WTC11 (cell line): ENCODE results near the gene HCST. TPM values are rescaled to one million over a fixed set of nuclear protein-coding genes. Genes with fewer than 3 reads are reported as not detected.
A peak's percentile ranks its signal among the peaks of the same experiment; 100 is the strongest.

Experiments used
- ATAC-seq: fragments of 200-7000 bp; cut with Tn5 transposase; 2 replicates; pipeline ENCODE4 v1.10.0; 2021; ENCODE audit warnings: mild to moderate bottlenecking, moderate library complexity
- CTCF ChIA-PET: fragments of 300-600 bp; sonication (Branson Sonifier 250); formaldehyde crosslinking; loops from one replicate; lab custom pipeline; 2021; ENCODE audit warnings: antibody characterized with exemption; lab: Charles Lee
- POLR2A ChIA-PET: fragments of 350-600 bp; sonication (Branson Sonifier 250); formaldehyde crosslinking; loops from one replicate; lab custom pipeline; 2021; ENCODE audit warnings: antibody characterized with exemption; lab: Charles Lee
- DNase-seq: peaks from one replicate; pipeline ENCODE4 v3.0.0; 2021; ENCODE audit warnings: low spot score
- H3K27ac Mint-ChIP-seq: 2 replicates; pipeline ENCODE4 v1.8.0; 2021; ENCODE audit warnings: mixed read lengths
- H3K27me3 Mint-ChIP-seq: 2 replicates; pipeline ENCODE4 v1.8.0; 2021; ENCODE audit warnings: low read depth, mild to moderate bottlenecking, moderate library complexity, mixed read lengths
- H3K36me3 Mint-ChIP-seq: 2 replicates; pipeline ENCODE4 v1.8.0; 2021; ENCODE audit warnings: mixed read lengths
- H3K4me1 Mint-ChIP-seq: 2 replicates; pipeline ENCODE4 v1.8.0; 2022; ENCODE audit warnings: mixed read lengths
- H3K4me3 Mint-ChIP-seq: 2 replicates; pipeline ENCODE4 v1.8.0; 2021; ENCODE audit warnings: mild to moderate bottlenecking, moderate library complexity, mixed read lengths
- H3K9me3 Mint-ChIP-seq: 2 replicates; pipeline ENCODE4 v1.8.0; 2021; ENCODE audit warnings: mixed read lengths
- ATF1 ChIP-seq: sonication (generic); formaldehyde crosslinking; IDR thresholded peaks from 2 replicates; pipeline ENCODE4 v1.8.1; 2023; ENCODE audit warnings: mild to moderate bottlenecking, moderate library complexity, missing genetic modification reagents
- ELF4 ChIP-seq: sonication (generic); formaldehyde crosslinking; IDR thresholded peaks from 2 replicates; pipeline ENCODE4 v1.8.1; 2022; ENCODE audit warnings: low read depth, mild to moderate bottlenecking, moderate library complexity, missing genetic modification reagents
- ETV6 ChIP-seq: sonication (generic); formaldehyde crosslinking; IDR thresholded peaks from 2 replicates; pipeline ENCODE4 v1.8.1; 2022; ENCODE audit warnings: mild to moderate bottlenecking, missing genetic modification reagents
- GABPB1 ChIP-seq: sonication (generic); formaldehyde crosslinking; IDR thresholded peaks from 2 replicates; pipeline ENCODE4 v1.8.1; 2023; ENCODE audit warnings: mild to moderate bottlenecking, missing genetic modification reagents
- NFATC4 ChIP-seq: fragments of 250-450 bp; sonication (Bioruptor Pico); IDR thresholded peaks from 2 replicates; pipeline ENCODE4 v1.9.0; 2021; ENCODE audit warnings: mild to moderate bottlenecking
- NFYB ChIP-seq: sonication (generic); formaldehyde crosslinking; conservative IDR thresholded peaks from 2 replicates; pipeline ENCODE4 v1.8.0; 2022; ENCODE audit warnings: low read depth, missing genetic modification reagents
- NR1H2 ChIP-seq: sonication (generic); formaldehyde crosslinking; IDR thresholded peaks from 2 replicates; pipeline ENCODE4 v1.9.0; 2021; ENCODE audit warnings: mild to moderate bottlenecking, moderate library complexity, missing genetic modification reagents
- NR2C2 ChIP-seq: sonication (generic); formaldehyde crosslinking; IDR thresholded peaks from 2 replicates; pipeline ENCODE4 v1.8.0; 2022; ENCODE audit warnings: mild to moderate bottlenecking, missing genetic modification reagents
- SMAD4 ChIP-seq: sonication (generic); formaldehyde crosslinking; IDR thresholded peaks from 2 replicates; pipeline ENCODE4 v1.8.0; 2022; ENCODE audit warnings: mild to moderate bottlenecking, missing genetic modification reagents
- SP1 ChIP-seq: sonication (generic); formaldehyde crosslinking; conservative IDR thresholded peaks from 2 replicates; pipeline ENCODE4 v1.8.1; 2022; ENCODE audit warnings: missing genetic modification reagents
- TEAD1 ChIP-seq: sonication (generic); formaldehyde crosslinking; IDR thresholded peaks from 2 replicates; pipeline ENCODE4 v1.8.0; 2022; ENCODE audit warnings: mild to moderate bottlenecking, missing genetic modification reagents
- ZNF138 ChIP-seq: sonication (generic); formaldehyde crosslinking; conservative IDR thresholded peaks from 2 replicates; pipeline ENCODE4 v1.8.1; 2022; ENCODE audit warnings: mild to moderate bottlenecking, moderate library complexity, missing genetic modification reagents
- total RNA-seq: library from RNA; stranded (reverse); gene quantifications from 3 replicates; pipeline ENCODE4 v1.2.3, GENCODE V29; 2021
- TF ChIP-seq, protein P1 (sequence below): fragments of 250-450 bp; sonication (Bioruptor Pico); conservative IDR thresholded peaks from 2 replicates; pipeline ENCODE4 v1.9.0; 2021; ENCODE audit warnings: mild to moderate bottlenecking
- TF ChIP-seq, protein P2 (sequence below): sonication (generic); formaldehyde crosslinking; conservative IDR thresholded peaks from 2 replicates; pipeline ENCODE4 v1.8.1; 2022; ENCODE audit warnings: mild to moderate bottlenecking, missing genetic modification reagents
- TF ChIP-seq, protein P3 (sequence below): fragments of 250-450 bp; sonication (Bioruptor Pico); IDR thresholded peaks from 2 replicates; pipeline ENCODE4 v1.9.0; 2021; ENCODE audit warnings: moderate library complexity, mild to moderate bottlenecking, inconsistent platforms, borderline replicate concordance
- TF ChIP-seq, protein P4 (sequence below): sonication (generic); formaldehyde crosslinking; IDR thresholded peaks from 2 replicates; pipeline ENCODE4 v1.8.0; 2022; ENCODE audit warnings: mild to moderate bottlenecking, missing genetic modification reagents
- TF ChIP-seq, protein P5 (sequence below): sonication (generic); formaldehyde crosslinking; IDR thresholded peaks from 2 replicates; pipeline ENCODE4 v1.8.1; 2022; ENCODE audit warnings: low read depth, mild to moderate bottlenecking, moderate library complexity, missing genetic modification reagents, borderline replicate concordance
- TF ChIP-seq, protein P6 (sequence below): sonication (generic); formaldehyde crosslinking; IDR thresholded peaks from 2 replicates; pipeline ENCODE4 v1.8.0; 2022; ENCODE audit warnings: missing genetic modification reagents
- TF ChIP-seq, protein P7 (sequence below): sonication (generic); formaldehyde crosslinking; IDR thresholded peaks from 2 replicates; pipeline ENCODE4 v1.8.0; 2022; ENCODE audit warnings: mild to moderate bottlenecking, missing genetic modification reagents

HCST gene
- total RNA-seq, 1 experiment from 2014 or later, result 1.9 TPM

DNA sequence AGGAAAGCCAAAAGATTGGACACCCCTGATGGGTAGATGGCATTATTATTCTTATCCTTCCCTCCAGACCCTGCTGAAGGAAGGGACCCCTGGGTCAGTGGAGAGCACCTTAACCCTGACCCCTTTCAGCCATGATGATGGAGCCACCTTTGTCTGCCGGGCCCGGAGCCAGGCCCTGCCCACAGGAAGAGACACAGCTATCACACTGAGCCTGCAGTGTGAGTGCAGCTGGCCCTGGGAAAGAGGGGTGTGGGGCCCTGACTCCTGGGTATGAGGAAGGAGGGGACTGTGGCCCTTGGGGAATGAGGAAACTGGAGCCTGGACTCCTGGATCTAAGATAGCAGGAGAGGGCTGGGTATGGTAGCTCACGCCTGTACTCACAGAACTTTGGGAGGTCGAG is 42.9 kb upstream of the HCST start:
- no peak for TF ChIP-seq SMAD4 (CRISPR knock-in tag)
- no peak for TF ChIP-seq NFATC4 (CRISPR knock-in tag)
- no peak for TF ChIP-seq ETV6
- TF ChIP-seq, protein P1, sequence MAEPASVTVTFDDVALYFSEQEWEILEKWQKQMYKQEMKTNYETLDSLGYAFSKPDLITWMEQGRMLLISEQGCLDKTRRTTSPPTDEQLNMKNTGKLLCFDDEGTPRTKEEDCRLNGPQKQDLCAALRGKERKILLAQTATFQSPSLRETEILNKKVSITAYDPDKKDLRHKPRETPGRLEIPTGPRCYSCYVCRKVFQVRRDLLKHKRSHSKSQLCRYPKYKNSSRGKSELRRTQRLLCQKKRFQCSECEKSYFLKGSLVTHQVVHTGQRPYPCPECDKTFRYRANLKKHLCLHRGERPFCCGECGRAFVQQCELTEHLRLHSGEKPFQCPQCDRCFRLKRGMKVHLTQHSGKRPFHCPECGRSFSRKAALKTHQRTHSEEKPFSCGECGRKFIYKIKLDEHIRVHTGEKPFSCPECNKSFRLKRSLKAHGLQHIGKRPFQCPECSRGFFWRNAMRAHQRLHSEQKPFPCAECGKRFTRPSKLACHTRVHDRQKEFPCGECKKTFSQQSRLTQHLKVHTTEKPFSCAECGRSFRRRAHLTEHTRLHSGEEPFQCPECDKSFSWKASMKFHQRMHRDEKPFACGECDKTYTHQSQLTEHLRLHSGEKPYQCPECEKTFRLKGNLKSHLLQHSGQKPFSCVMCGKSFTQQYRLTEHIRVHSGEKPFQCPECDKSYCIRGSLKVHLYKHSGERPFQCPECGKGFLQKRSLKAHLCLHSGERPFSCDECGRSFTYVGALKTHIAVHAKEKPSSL (CRISPR knock-in tag), result no peak
- TF ChIP-seq SP1, result no peak
- no peak for TF ChIP-seq ATF1
- TF ChIP-seq, protein P2, sequence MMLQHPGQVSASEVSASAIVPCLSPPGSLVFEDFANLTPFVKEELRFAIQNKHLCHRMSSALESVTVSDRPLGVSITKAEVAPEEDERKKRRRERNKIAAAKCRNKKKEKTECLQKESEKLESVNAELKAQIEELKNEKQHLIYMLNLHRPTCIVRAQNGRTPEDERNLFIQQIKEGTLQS (CRISPR knock-in tag), result no peak
- TF ChIP-seq, protein P3, sequence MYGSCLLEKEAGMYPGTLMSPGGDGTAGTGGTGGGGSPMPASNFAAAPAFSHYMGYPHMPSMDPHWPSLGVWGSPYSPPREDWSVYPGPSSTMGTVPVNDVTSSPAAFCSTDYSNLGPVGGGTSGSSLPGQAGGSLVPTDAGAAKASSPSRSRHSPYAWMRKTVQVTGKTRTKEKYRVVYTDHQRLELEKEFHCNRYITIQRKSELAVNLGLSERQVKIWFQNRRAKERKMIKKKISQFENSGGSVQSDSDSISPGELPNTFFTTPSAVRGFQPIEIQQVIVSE (CRISPR knock-in tag), result no peak
- no peak for TF ChIP-seq ELF4 (CRISPR knock-in tag)
- TF ChIP-seq ZNF138 (CRISPR knock-in tag), result no peak
- TF ChIP-seq NFYB (CRISPR knock-in tag), result no peak
- no peak for TF ChIP-seq GABPB1 (CRISPR knock-in tag)
- TF ChIP-seq, protein P4, sequence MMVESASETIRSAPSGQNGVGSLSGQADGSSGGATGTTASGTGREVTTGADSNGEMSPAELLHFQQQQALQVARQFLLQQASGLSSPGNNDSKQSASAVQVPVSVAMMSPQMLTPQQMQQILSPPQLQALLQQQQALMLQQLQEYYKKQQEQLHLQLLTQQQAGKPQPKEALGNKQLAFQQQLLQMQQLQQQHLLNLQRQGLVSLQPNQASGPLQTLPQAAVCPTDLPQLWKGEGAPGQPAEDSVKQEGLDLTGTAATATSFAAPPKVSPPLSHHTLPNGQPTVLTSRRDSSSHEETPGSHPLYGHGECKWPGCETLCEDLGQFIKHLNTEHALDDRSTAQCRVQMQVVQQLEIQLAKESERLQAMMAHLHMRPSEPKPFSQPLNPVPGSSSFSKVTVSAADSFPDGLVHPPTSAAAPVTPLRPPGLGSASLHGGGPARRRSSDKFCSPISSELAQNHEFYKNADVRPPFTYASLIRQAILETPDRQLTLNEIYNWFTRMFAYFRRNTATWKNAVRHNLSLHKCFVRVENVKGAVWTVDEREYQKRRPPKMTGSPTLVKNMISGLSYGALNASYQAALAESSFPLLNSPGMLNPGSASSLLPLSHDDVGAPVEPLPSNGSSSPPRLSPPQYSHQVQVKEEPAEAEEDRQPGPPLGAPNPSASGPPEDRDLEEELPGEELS, result no peak
- TF ChIP-seq, protein P5, sequence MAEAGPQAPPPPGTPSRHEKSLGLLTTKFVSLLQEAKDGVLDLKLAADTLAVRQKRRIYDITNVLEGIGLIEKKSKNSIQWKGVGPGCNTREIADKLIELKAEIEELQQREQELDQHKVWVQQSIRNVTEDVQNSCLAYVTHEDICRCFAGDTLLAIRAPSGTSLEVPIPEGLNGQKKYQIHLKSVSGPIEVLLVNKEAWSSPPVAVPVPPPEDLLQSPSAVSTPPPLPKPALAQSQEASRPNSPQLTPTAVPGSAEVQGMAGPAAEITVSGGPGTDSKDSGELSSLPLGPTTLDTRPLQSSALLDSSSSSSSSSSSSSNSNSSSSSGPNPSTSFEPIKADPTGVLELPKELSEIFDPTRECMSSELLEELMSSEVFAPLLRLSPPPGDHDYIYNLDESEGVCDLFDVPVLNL (CRISPR knock-in tag), result no peak
- no peak for TF ChIP-seq NR1H2 (CRISPR knock-in tag)
- no peak for TF ChIP-seq NR2C2 (CRISPR knock-in tag)
- no peak for TF ChIP-seq TEAD1 (CRISPR knock-in tag)
- TF ChIP-seq, protein P6, sequence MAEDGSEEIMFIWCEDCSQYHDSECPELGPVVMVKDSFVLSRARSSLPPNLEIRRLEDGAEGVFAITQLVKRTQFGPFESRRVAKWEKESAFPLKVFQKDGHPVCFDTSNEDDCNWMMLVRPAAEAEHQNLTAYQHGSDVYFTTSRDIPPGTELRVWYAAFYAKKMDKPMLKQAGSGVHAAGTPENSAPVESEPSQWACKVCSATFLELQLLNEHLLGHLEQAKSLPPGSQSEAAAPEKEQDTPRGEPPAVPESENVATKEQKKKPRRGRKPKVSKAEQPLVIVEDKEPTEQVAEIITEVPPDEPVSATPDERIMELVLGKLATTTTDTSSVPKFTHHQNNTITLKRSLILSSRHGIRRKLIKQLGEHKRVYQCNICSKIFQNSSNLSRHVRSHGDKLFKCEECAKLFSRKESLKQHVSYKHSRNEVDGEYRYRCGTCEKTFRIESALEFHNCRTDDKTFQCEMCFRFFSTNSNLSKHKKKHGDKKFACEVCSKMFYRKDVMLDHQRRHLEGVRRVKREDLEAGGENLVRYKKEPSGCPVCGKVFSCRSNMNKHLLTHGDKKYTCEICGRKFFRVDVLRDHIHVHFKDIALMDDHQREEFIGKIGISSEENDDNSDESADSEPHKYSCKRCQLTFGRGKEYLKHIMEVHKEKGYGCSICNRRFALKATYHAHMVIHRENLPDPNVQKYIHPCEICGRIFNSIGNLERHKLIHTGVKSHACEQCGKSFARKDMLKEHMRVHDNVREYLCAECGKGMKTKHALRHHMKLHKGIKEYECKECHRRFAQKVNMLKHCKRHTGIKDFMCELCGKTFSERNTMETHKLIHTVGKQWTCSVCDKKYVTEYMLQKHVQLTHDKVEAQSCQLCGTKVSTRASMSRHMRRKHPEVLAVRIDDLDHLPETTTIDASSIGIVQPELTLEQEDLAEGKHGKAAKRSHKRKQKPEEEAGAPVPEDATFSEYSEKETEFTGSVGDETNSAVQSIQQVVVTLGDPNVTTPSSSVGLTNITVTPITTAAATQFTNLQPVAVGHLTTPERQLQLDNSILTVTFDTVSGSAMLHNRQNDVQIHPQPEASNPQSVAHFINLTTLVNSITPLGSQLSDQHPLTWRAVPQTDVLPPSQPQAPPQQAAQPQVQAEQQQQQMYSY, result no peak
- TF ChIP-seq, protein P7, sequence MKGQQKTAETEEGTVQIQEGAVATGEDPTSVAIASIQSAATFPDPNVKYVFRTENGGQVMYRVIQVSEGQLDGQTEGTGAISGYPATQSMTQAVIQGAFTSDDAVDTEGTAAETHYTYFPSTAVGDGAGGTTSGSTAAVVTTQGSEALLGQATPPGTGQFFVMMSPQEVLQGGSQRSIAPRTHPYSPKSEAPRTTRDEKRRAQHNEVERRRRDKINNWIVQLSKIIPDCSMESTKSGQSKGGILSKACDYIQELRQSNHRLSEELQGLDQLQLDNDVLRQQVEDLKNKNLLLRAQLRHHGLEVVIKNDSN (CRISPR knock-in tag), result no peak
- TF ChIP-seq, all 79 proteins: peak for 0
- Mint-ChIP-seq H3K4me1 (peaks cover 28% of the 10 kb centered on the region), H3K27ac (no peak overlapping the region), H3K36me3 (no peaks in the 10 kb centered on the region), H3K4me3 (peak overlapping the region; percentile 35), H3K9me3 (no peaks in the 10 kb centered on the region), H3K27me3 (peaks cover 94% of the 10 kb centered on the region)
- CTCF ChIA-PET, result interaction anchor here (1.2 to 3.2 kb wide), 4 partner anchors 9 to 74 kb away, joined by 4 to 36 read pairs (median 25); partner anchors contain the start of gene APLP1
- ATAC-seq, result no peak
- DNase-seq, result no peak
- POLR2A ChIA-PET, result interaction anchor here (0.5 kb wide), 1 partner anchor 86 kb away, joined by 3 read pairs; no protein-coding TSS in a partner anchor
